Breast epithelium (tissue), 4 donors: ENCODE measurements around the gene ANXA6. TPM values are rescaled to one million over a fixed set of nuclear protein-coding genes. Genes with fewer than 3 reads are reported as not detected.

Source experiments
- DNase-seq, 2 donors: peaks; one replicate each; pipeline ENCODE4 v3.0.0-alpha.2; 2019; ENCODE audit warnings: low spot score in 2 of 2
- H3K27ac ChIP-seq, 2 donors: fragments of 200-600 bp; sonication (generic) in 1 of 2; one replicate each; pipeline ENCODE4 v1.5.1; 2016 to 2019; ENCODE audit warnings: mild to moderate bottlenecking in 1 of 2
- H3K27me3 ChIP-seq, 2 donors: fragments of 200-600 bp; sonication (generic) in 1 of 2; one replicate each; pipeline versions ENCODE4 v1.5.1 to v1.6.0; 2017 to 2019; ENCODE audit warnings: control low read depth in 1 of 2, mild to moderate bottlenecking in 1 of 2
- H3K36me3 ChIP-seq: fragments of 200-600 bp; one replicate; pipeline ENCODE4 v1.5.1; 2019
- H3K4me1 ChIP-seq, 2 donors: fragments of 200-600 bp; sonication (generic); one replicate each; pipeline ENCODE4 v1.5.1; 2016 to 2019; ENCODE audit warnings: control low read depth in 1 of 2
- H3K4me3 ChIP-seq, 3 donors: fragments of 200-600 bp; sonication (generic); 1 replicate in 2 of 3; 2 replicates in 1 of 3; pipeline ENCODE4 v1.5.1; 2016 to 2019; ENCODE audit warnings: mild to moderate bottlenecking in 3 of 3, moderate library complexity in 2 of 3
- H3K9me3 ChIP-seq, 2 donors: fragments of 200-600 bp; sonication (generic) in 1 of 2; one replicate each; pipeline ENCODE4 v1.5.1; 2016 to 2019; ENCODE audit warnings: control low read depth in 1 of 2
- POLR2A ChIP-seq: fragments of 450-650 bp; IDR thresholded peaks from one replicate; pipeline ENCODE4 v1.6.1; 2016; ENCODE audit warnings: antibody characterized with exemption, mild to moderate bottlenecking, moderate library complexity
- POLR2AphosphoS5 ChIP-seq, 3 donors: sonication (generic); formaldehyde crosslinking; IDR thresholded peaks; one replicate each; pipeline ENCODE4 v1.6.1; 2017; ENCODE audit warnings: antibody characterized with exemption in 3 of 3
- intact Hi-C: fragments of 100-400 bp; cut with DNase I; formaldehyde crosslinking; loops from one replicate; pipeline ENCODE4 v1.15.1; 2023; ENCODE audit warnings: low total_unique reads
- total RNA-seq, 3 donors: library from RNA; depleted of rRNA; stranded (reverse); fragments of >200 nt; gene quantifications; one replicate each; pipeline ENCODE4 v1.1.0, GENCODE V29; 2016
- TF ChIP-seq, protein P1 (sequence below), 3 donors: fragments of 450-650 bp; IDR thresholded peaks; one replicate each; pipeline ENCODE4 v1.5.1; 2016 to 2017; ENCODE audit warnings: antibody characterized with exemption in 3 of 3, mild to moderate bottlenecking in 3 of 3, moderate library complexity in 3 of 3

The ANXA6 gene
- total RNA-seq, 3 donors from 2014 or later: 206 to 320 (median 276) TPM

DNA sequence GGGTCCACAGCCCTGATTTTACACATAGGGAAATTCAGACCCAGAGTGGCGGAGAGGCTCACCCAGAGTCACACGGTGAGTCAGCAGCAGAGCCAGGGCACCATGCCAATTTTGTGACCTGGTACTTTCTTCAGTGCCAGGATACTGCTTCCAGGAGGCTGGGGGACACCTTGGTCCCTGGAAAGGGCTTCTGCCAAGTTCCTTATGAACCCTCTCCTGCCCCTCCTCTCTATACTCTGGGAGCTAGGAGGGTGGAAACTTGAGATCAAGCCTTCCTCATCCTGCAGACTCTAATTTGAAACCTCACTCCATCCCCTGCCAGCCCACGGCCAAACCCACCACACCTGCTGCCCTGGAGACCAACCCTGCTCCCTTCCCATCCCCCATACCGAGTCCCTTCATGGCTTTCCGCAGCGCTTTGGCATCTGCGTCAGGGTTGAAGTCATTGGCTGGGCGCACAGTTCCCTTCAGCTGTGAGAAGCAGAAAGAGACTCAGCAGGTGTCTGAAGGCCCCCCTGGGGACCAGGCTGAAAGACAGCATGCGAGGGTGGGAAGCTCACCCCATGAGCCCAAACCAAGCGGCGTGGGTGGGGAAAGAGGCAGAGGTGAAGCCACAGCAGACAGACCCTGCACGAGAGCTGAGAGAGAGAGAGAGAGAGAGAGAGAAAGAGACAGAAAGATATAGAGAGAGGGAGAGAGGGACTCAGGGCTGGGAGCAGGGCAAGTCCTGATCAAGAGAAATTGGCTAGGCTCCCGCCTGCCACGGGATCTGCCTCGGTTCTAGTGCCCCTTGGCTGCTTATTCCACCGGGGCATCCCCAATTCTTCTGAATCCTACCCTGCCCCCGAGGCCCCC, 33.5 kb downstream of the ANXA6 start:
- no peak overlapping the region for H3K4me3 ChIP-seq

DNA sequence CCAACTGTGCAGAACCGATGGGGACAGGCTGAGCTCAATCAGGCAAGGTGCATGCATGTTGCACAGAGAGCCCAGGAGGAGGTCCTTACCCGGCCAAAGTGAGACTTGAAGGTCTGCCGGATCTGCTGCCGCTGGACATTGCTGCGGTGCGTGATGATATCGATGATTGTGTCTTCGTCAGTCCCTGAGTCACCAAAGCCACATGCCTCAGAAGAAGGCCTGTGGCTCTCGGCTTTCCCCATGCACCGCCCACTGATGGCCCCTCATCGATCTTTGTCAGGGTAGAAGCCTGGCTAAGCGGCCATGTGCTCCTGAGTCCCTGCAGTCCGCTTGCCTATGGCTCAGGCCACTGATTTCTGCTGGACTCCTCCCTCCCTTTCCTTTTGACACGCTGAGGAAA, 34.8 kb downstream of the ANXA6 start:
- no peaks in the 10 kb centered on the region for H3K27me3 ChIP-seq
- intact Hi-C loops: loop anchor here (10.0 kb wide), 1 partner anchor 122 kb away; no protein-coding TSS in a partner anchor
- no peak overlapping the region for H3K4me3 ChIP-seq
- no peaks in the 10 kb centered on the region for H3K9me3 ChIP-seq
- no peak for TF ChIP-seq POLR2AphosphoS5 (IDR thresholded peaks at IDR 0.05)
- no peak for TF ChIP-seq POLR2A
- TF ChIP-seq, protein P1, sequence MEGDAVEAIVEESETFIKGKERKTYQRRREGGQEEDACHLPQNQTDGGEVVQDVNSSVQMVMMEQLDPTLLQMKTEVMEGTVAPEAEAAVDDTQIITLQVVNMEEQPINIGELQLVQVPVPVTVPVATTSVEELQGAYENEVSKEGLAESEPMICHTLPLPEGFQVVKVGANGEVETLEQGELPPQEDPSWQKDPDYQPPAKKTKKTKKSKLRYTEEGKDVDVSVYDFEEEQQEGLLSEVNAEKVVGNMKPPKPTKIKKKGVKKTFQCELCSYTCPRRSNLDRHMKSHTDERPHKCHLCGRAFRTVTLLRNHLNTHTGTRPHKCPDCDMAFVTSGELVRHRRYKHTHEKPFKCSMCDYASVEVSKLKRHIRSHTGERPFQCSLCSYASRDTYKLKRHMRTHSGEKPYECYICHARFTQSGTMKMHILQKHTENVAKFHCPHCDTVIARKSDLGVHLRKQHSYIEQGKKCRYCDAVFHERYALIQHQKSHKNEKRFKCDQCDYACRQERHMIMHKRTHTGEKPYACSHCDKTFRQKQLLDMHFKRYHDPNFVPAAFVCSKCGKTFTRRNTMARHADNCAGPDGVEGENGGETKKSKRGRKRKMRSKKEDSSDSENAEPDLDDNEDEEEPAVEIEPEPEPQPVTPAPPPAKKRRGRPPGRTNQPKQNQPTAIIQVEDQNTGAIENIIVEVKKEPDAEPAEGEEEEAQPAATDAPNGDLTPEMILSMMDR (IDR thresholded peaks at IDR 0.05): no peak
- peaks cover 0 to 2% of the 10 kb centered on the region in 2 donors for H3K4me1 ChIP-seq
- no peak for DNase-seq
- H3K27ac ChIP-seq: no peak overlapping the region
- no peaks in the 10 kb centered on the region for H3K36me3 ChIP-seq

More for the DNA sequence above, 33.5 kb downstream of the ANXA6 start:
- peak; percentile 56 to 76 for DNase-seq
- intact Hi-C loops: loop anchor here (10.0 kb wide), 1 partner anchor 121 kb away; no protein-coding TSS in a partner anchor
- peak overlapping the region; percentile 45 to 63 for H3K27ac ChIP-seq
- no peaks in the 10 kb centered on the region for H3K36me3 ChIP-seq
- H3K27me3 ChIP-seq: no peaks in the 10 kb centered on the region
- TF ChIP-seq POLR2AphosphoS5 (IDR thresholded peaks at IDR 0.05) (no peak), POLR2A (no peak)
- TF ChIP-seq, protein P1 (IDR thresholded peaks at IDR 0.05): no peak
- no peaks in the 10 kb centered on the region for H3K9me3 ChIP-seq
- peaks cover 0 to 2% of the 10 kb centered on the region in 2 donors for H3K4me1 ChIP-seq

DNA sequence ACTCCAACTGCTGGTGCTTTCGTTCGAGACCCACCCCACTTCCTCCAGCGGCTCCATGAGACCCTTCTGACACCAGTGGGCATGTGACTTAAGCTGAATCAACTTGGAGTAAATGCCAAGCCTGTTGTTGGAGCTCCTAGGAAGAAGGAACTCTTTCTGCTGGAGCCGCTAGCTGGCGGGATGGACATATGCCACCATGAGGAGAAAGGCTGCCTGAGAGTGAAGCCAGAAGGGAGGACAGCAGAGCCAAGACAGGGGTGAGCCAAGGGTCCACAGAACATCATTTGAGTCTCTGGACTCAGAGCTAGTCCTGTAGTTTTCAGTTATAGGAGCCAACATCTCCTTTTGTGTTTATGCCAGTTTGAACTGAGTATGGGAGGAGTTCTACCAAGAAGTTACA, 35.9 kb downstream of the ANXA6 start:
- Histone ChIP-seq H3K27me3 (no peaks in the 10 kb centered on the region), H3K36me3 (no peaks in the 10 kb centered on the region), H3K9me3 (no peaks in the 10 kb centered on the region), H3K27ac (peak overlapping the region in 1 of 2 donors; percentile 2), H3K4me1 (peaks cover 0 to 2% of the 10 kb centered on the region in 2 donors), H3K4me3 (no peak overlapping the region)
- intact Hi-C loops: loop anchor here (10.0 kb wide), 1 partner anchor 123 kb away; no protein-coding TSS in a partner anchor
- TF ChIP-seq, protein P1 (IDR thresholded peaks at IDR 0.05): no peak
- TF ChIP-seq POLR2AphosphoS5 (IDR thresholded peaks at IDR 0.05) (no peak), POLR2A (no peak)
- DNase-seq: no peak

DNA sequence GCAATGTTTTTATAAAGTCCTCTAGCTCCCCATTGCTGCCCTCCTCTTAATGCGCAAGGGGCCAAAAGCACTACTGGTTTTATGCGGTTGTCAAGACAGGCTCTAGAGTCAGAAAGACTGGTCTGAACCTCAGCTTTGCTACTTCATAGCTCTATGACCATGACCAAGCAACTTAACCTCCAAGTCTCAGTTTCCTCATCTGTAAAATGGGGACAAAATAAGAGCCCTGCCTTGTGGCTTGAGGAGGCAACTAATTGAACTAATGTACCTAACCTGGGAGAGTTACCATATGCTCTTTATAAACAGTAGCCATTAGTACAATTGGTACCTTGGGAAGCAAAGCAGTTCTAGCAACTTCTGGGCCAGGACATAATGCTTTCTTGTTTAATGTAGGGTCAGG, 36.5 kb downstream of the ANXA6 start:
- H3K36me3 ChIP-seq: no peaks in the 10 kb centered on the region
- no peak for DNase-seq
- no peaks in the 10 kb centered on the region for H3K9me3 ChIP-seq
- intact Hi-C loops: loop anchor here (10.0 kb wide), 1 partner anchor 124 kb away; no protein-coding TSS in a partner anchor
- peaks cover 0 to 2% of the 10 kb centered on the region in 2 donors for H3K4me1 ChIP-seq
- H3K27ac ChIP-seq: no peak overlapping the region
- H3K4me3 ChIP-seq: no peak overlapping the region
- H3K27me3 ChIP-seq: no peaks in the 10 kb centered on the region
- TF ChIP-seq, protein P1 (IDR thresholded peaks at IDR 0.05): no peak
- TF ChIP-seq POLR2AphosphoS5 (IDR thresholded peaks at IDR 0.05): no peak
- TF ChIP-seq POLR2A: no peak
